NCI-H146 treated with DMSO at 0.1 percent for 48 hours (cell line): ENCODE measurements around the gene NBEAL2.
A peak's percentile ranks its signal among the peaks of the same experiment; 100 is the strongest.

ENCODE experiments used
- DNase-seq: peaks from one replicate; lab custom pipeline; 2025; ENCODE audit not compliant: unreplicated experiment; lab: John Stamatoyannopoulos, UW

Gene NBEAL2

DNA sequence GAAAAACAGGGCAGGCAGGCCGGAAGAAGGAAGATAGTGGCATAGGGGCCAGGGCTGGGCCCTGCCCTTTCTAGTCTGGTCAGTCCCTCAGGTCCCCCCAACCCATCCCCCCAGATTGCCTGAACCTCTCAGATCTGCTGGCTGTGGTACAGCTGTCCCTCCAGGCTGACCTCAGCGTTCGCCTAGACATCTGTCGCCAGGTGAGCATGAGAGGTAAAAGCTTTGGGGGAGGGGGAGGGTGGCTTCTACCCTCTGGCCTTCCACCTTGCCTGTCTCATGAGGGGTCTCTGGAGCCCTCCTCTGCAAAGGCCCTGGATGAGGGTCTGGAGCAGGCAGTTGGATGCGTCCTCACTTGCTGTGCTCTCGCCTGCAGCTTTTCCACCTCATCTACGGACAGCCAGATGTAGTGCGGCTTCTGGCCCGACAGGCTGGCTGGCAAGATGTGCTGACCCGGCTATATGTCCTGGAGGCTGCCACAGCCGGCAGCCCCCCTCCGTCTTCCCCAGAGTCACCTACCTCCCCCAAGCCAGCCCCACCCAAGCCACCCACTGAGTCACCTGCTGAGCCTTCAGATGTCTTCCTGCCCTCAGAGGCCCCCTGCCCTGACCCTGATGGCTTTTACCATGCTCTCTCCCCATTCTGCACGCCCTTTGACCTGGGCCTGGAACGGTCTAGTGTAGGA lies 20.2 kb downstream of the NBEAL2 start:
- DNase-seq = no peak

DNA sequence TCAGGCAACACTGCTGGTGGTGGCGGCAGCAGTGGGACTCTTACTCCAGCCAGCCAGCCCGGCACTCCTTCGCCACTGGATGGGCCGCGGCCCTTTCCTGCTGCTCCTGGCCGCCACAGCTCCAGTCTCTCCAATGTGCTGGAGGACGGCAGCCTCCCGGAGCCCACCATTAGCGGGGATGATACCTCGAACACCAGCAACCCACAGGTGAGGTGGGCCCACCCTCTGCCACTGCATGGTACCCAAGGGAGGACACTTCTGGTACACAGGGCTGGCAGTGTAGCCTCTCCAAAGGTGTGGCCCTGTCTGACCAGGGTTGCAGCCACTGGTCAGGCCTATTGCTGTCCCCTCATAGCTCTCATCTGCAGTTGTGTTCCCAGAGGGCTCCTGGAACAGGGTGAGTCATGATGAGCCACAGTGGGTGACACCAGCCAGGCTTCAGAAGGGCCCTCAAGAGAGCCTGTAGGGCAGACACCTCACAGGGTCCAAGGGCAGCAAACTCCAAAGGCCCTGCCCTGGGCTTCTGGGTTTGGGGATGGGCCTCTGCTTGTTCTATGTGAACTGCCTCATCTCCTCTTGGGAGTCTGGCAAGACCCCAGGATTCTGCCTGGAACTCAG lies 20.8 kb downstream of the NBEAL2 start:
- no peak for DNase-seq

DNA sequence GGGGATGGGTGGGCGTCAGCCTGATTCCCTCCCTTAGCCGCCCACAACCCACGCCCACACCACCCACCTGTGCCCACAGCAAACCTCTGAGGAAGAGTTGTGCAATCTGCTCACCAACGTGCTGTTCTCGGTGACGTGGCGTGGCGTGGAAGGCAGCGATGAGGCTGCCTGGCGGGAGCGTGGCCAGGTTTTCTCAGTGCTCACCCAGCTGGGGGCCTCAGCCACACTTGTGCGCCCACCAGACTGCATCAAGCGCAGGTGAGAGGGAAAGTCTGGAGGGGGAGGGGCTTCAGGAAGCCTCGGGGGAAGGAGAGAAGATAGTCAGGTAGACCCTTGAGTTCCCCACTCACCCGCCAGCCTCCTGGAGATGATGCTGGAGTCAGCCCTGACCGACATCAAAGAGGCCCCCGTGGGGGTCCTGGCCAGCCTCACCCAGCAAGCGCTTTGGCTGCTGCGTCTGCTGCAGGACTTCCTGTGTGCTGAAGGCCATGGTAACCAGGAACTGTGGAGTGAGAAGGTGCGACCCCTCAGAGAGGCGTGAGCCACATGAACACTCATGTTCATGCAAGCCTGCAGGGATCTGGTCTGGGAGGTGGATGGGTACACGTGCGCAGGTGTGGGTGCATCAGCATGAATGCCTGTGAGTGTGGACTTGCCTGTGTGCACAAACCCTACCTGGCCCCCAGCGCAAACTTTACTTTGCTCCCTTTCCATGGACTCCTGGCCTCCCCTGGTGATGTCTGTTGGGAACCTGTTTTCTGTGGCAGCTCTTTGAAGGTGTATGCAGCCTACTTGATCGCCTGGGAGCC lies 21.7 kb downstream of the NBEAL2 start:
- no peak for DNase-seq

DNA sequence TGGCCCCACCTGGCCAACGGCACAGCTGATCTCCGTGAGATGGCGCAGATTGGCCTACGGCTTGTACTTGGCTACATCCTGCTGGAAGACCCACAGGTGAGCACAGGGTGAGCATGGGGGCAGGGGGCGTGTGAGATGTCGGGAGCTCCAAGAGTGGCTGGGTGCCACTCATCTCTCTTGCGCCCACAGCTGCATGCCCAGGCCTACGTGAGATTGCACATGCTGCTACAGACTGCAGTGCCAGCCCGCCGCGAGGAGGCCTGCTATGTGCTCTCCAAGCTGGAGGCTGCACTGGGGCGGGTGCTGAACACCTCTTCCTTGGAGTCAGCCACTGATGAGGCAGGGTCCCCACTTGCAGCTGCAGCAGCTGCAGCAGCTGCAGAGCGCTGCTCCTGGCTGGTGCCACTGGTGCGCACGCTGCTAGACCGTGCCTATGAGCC lies 22.3 kb downstream of the NBEAL2 start:
- DNase-seq = no peak

DNA sequence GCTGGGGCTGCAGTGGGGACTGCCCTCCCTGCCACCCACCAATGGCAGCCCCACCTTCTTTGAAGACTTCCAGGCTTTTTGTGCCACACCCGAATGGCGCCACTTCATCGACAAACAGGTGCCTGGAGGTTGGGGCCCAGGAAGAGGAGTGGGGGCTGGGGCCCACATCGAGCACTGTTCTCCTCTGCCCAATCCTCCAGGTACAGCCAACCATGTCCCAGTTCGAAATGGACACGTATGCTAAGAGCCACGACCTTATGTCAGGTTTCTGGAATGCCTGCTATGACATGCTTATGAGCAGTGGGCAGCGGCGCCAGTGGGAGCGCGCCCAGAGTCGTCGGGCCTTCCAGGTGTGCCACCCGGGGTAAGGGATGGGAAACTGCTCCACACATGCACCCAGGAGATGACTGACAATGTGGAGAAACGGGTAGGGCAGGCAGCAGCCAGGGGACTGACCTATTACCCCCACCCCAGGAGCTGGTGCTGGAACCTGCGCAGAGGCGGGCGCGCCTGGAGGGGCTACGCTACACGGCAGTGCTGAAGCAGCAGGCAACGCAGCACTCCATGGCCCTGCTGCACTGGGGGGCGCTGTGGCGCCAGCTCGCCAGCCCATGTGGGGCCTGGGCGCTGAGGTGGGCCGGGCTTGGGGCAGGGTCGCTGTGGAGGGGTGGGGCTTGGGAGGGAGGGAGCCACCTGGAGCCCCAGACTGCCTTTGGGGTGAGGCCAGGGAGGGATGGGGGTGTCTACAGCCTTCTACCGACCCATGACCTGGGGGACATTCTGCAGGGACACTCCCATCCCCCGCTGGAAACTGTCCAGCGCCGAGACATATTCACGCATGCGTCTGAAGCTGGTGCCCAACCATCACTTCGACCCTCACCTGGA lies 22.9 kb downstream of the NBEAL2 start:
- DNase-seq = no peak

DNA sequence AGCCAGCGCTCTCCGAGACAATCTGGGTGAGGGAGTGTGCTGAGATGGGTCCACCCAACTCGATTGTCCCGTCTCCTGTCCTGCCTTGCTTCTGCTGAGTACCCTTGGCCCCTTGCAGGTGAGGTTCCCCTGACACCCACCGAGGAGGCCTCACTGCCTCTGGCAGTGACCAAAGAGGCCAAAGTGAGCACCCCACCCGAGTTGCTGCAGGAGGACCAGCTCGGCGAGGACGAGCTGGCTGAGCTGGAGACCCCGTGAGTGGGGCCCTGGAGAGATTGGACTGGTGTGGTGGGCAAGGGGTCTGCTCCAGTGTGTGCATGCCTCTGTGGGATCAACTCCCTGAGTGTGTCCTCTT lies 23.6 kb downstream of the NBEAL2 start:
- no peak for DNase-seq

DNA sequence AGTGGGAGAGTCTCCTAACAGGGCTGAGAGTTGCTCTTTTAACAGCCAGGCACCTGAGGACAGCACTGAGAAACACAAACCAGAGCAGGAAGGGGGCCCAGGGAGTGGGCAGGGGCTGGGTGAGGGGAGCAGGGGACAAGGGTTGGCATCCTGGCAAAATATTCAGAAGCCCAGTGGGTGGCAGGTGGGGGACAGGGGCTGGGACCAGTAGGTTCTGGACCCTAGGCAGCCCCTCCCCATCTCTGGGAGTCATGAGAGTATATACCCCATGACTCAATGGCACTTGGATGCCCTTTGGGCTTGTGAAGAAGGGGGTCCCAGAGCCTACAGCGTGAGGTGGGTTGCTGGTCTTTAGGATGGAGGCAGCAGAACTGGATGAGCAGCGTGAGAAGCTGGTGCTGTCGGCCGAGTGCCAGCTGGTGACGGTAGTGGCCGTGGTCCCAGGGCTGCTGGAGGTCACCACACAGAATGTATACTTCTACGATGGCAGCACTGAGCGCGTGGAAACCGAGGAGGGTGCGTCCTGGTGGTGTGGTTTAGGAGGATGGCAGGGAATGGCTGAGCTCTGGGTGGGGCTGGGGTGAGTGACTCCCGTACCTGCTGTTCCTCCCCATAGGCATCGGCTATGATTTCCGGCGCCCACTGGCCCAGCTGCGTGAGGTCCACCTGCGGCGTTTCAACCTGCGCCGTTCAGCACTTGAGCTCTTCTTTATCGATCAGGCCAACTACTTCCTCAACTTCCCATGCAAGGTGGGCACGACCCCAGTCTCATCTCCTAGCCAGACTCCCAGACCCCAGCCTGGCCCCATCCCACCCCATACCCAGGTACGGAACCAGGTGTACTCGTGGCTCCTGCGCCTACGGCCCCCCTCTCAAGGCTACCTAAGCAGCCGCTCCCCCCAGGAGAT lies 24.2 kb downstream of the NBEAL2 start:
- no peak for DNase-seq

DNA sequence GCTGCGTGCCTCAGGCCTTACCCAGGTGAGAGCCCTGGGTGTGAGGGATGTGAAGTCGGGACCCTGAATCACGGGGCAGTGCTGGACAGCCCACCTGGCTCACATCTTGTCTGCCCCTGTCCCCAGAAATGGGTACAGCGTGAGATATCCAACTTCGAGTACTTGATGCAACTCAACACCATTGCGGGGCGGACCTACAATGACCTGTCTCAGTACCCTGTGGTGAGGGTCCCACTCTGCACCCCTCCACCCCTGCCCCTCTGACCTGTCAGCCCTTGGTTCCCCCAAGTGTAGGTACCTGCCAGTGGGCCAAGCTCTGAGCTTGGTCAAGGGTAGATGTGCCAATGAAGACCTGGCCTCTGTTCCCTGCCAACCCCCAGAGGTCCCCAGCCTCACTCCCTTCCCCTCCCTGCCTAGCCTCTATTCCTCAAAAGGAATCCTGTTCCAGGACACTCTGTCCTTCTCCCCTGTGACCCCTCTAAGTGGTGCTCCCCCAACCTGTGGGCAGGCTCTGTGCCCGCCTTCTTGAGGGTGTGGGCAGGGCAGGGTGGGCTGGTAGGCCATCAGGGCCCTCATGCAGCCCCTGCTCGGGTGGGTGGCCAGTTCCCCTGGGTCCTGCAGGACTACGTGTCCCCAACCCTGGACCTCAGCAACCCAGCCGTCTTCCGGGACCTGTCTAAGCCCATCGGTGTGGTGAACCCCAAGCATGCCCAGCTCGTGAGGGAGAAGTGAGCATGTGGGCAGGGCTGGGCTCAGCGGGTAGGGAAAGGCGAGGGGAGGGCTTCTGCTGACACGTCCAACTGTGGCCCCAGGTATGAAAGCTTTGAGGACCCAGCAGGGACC lies 25.1 kb downstream of the NBEAL2 start:
- no peak for DNase-seq

DNA sequence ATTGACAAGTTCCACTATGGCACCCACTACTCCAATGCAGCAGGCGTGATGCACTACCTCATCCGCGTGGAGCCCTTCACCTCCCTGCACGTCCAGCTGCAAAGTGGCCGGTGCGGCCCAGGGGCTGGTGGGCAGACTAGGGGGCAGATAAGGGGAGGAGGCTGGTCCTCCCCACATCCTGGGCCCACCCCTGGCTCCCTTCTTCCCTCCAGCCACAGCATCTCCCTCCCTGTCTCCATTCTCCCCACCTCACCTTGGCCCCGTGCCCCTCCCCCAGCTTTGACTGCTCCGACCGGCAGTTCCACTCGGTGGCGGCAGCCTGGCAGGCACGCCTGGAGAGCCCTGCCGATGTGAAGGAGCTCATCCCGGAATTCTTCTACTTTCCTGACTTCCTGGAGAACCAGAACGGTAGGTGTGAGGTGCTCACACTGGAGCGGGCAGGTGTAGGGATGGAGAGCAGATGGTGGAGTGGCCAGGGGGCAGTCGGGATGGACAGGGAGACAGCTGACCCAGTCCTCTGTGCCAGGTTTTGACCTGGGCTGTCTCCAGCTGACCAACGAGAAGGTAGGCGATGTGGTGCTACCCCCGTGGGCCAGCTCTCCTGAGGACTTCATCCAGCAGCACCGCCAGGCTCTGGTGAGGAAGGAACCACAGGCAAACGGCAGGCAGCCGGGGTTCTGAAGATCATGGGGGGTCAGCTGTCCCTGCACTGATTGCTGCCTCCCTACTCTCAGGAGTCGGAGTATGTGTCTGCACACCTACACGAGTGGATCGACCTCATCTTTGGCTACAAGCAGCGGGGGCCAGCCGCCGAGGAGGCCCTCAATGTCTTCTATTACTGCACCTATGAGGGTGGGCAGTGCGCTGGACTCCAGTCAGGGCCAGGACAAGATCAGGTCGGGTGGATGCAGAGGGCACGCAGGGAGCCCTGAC lies 26.0 kb downstream of the NBEAL2 start:
- DNase-seq = no peak

DNA sequence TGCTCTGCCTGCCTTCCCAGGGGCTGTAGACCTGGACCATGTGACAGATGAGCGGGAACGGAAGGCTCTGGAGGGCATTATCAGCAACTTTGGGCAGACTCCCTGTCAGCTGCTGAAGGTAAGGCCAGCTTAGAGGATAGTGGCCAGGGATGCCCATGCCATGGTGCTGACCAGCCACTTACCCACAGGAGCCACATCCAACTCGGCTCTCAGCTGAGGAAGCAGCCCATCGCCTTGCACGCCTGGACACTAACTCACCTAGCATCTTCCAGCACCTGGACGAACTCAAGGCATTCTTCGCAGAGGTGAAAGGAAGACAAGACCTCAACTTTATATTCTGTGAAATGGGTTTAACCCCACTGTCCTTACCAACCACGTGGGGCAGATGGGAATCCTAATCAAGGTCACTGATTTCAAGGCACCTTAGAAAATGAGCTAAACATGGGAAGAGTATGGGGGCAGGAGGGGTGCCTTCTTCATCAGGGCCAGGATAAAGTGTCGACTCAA lies 26.7 kb downstream of the NBEAL2 start:
- no peak for DNase-seq

DNA sequence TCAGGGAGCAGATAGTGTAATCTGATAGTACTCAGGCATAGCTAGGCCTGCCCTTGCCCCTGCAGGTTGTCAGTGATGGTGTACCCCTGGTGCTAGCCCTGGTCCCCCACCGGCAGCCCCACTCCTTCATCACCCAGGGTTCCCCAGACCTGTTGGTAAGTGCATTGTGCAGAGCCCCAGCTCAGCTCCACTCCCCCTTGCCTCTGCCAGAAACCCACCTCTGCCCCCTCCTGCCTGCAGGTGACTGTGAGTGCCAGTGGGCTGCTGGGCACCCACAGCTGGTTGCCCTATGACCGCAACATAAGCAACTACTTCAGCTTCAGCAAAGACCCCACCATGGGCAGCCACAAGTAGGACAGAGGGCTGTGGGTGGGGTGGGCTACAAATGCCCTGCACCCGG lies 27.5 kb downstream of the NBEAL2 start:
- no peak for DNase-seq

DNA sequence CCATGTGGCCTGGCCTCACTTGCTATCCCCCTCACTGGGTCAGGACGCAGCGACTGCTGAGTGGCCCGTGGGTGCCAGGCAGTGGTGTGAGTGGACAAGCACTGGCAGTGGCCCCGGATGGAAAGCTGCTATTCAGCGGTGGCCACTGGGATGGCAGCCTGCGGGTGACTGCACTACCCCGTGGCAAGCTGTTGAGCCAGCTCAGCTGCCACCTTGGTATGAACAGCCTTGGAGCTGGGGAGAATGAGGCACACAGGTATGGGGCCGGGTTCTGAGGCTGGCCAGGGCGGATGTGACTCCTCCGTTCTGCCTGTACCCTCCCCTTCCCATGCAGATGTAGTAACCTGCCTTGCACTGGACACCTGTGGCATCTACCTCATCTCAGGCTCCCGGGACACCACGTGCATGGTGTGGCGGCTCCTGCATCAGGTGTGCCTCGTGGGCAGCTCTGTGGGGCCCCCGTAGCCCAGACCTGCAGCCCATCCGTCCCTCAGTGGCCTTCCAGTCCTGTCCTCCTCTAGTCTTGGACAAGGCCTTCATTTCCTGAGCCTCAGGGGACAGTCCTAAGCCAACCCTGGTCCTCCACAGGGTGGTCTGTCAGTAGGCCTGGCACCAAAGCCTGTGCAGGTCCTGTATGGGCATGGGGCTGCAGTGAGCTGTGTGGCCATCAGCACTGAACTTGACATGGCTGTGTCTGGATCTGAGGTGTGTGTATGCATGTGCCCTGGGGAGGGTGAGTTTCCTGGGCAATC lies 28.2 kb downstream of the NBEAL2 start:
- DNase-seq = no peak

DNA sequence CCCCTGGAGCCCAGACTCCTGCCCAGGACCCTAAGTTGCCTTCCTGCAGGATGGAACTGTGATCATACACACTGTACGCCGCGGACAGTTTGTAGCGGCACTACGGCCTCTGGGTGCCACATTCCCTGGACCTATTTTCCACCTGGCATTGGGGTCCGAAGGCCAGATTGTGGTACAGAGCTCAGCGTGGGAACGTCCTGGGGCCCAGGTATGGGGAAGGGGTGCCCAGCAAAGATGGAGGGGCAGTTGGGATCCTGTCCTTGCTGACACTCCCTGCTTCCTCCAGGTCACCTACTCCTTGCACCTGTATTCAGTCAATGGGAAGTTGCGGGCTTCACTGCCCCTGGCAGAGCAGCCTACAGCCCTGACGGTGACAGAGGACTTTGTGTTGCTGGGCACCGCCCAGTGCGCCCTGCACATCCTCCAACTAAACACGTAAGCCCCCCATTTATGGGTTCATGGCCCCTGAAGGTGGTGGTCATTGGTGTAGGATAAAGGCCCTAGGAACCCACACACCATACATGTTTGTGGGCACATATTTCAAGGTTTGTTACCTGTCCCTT lies 28.8 kb downstream of the NBEAL2 start:
- DNase-seq = no peak

DNA sequence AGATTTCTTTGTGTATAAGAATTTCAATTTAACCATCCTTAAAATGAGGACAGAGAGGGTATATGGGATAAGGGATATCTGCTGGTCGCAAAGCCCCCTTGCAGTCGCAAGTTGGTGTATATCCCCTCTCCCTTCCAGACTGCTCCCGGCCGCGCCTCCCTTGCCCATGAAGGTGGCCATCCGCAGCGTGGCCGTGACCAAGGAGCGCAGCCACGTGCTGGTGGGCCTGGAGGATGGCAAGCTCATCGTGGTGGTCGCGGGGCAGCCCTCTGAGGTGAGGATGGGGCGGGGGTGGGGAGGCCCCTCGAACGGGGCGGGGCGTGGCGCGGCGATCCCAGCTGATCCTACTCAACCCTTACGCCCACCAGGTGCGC lies 29.4 kb downstream of the NBEAL2 start:
- no peak for DNase-seq

DNA sequence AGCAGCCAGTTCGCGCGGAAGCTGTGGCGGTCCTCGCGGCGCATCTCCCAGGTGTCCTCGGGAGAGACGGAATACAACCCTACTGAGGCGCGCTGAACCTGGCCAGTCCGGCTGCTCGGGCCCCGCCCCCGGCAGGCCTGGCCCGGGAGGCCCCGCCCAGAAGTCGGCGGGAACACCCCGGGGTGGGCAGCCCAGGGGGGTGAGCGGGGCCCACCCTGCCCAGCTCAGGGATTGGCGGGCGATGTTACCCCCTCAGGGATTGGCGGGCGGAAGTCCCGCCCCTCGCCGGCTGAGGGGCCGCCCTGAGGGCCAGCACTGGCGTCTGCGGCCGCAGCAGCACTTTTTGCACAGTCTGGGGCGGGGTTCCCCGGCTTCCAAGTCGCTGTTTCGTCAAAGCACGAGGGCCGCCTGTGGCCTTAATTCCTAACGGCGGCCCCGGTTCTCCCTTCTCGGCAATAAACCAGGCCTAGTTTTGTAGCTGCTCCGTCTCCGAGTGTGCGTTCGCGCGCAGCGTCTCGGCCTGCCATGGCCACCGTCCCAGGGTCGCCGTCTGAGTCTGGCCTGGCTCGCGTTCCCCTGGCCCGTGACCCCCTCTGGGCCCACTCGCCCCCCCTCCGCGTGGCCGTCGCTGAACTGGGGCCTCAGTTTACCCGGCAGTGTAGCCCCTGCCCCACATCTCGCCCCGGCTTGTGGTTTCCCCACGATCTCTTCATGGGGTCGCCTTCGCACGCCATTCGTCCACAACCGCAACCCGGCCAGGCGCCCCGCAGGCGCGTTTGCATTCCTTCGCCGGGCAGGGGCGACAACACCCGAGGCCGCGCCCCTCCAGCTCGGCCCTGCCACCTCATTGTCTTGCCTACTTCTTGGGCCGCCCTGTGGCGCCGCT lies 30.0 kb downstream of the NBEAL2 start:
- peak; percentile 77 for DNase-seq

DNA sequence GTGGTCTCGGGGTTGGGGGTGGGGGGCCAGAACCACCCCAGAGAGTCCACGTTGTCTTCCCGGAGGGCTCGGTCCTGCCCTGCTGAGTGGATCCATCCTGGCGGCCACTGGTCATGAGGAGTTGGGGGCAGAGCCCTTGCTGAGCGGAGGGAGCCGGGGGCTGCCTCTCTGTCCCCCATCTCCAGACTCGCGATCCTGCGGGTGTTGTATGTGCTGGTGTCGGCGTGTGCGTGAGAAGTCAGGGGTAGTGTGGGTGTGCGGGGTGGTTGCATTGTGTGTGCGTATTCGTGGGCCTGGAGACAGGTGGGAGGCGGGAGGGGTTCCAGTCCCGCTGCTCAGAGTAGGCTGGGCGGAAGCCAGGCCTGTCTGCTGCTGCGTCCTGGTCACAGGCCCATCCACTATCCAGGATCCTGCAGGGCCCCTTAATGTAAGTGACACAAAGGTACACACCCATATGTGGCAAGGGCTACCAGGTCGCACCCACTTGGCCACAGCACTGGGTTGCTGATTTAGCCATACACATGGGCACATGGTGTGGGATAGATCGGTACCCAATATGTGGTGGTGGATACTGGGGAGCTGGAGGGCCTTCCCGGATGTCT lies 30.7 kb downstream of the NBEAL2 start:
- DNase-seq = no peak
